Osteocyte (in vitro differentiated cells): ENCODE results near the gene SLC8A1. TPM values are rescaled to one million over a fixed set of nuclear protein-coding genes. Genes with fewer than 3 reads are reported as not detected.

ENCODE experiments used
- DNase-seq: peaks from one replicate; pipeline ENCODE4 v3.0.0; 2021; ENCODE audit warnings: mixed read lengths; ENCODE audit not compliant: unreplicated experiment; ENCODE audit errors: extremely low spot score
- H3K27ac Mint-ChIP-seq: one replicate; pipeline ENCODE4 v1.8.0; 2021; ENCODE audit warnings: mild to moderate bottlenecking, mixed read lengths; ENCODE audit not compliant: unreplicated experiment
- H3K27me3 Mint-ChIP-seq: one replicate; pipeline ENCODE4 v1.8.0; 2021; ENCODE audit warnings: mixed read lengths; ENCODE audit not compliant: unreplicated experiment
- H3K36me3 Mint-ChIP-seq: one replicate; pipeline ENCODE4 v1.8.0; 2021; ENCODE audit warnings: mixed read lengths; ENCODE audit not compliant: unreplicated experiment
- H3K4me1 Mint-ChIP-seq: one replicate; pipeline ENCODE4 v1.8.0; 2021; ENCODE audit warnings: mixed read lengths; ENCODE audit not compliant: unreplicated experiment
- H3K4me3 Mint-ChIP-seq: one replicate; pipeline ENCODE4 v1.8.0; 2021; ENCODE audit warnings: mild to moderate bottlenecking, moderate library complexity, mixed read lengths; ENCODE audit not compliant: unreplicated experiment
- H3K9me3 Mint-ChIP-seq: one replicate; pipeline ENCODE4 v1.8.0; 2021; ENCODE audit warnings: mixed read lengths; ENCODE audit not compliant: unreplicated experiment
- CTCF ChIP-seq: fragments of 200-600 bp; sonication (generic); IDR thresholded peaks from 2 replicates; pipeline ENCODE4 v1.5.0; 2021; ENCODE audit warnings: antibody characterized with exemption, mild to moderate bottlenecking, moderate library complexity
- total RNA-seq: library from RNA; stranded (reverse); gene quantifications from 2 replicates; pipeline ENCODE4 v1.2.1, GENCODE V29; 2021

The SLC8A1 gene
- total RNA-seq, 1 donor from 2014 or later = 17.3 TPM

- no peak for TF ChIP-seq CTCF
- Mint-ChIP-seq H3K27me3 (peaks cover 34% of the 10 kb centered on the region), H3K9me3 (no peaks in the 10 kb centered on the region), H3K36me3 (no peaks in the 10 kb centered on the region), H3K4me1 (no peaks in the 10 kb centered on the region), H3K4me3 (no peak overlapping the region), H3K27ac (no peak overlapping the region)
- no peak for DNase-seq
Measured at GRCh38 chr2:40480596-40480995, 28.7 kb upstream of the SLC8A1 start.

GRCh38 chr2:40480073-40480472, 28.2 kb upstream of the SLC8A1 start:
- no peaks in the 10 kb centered on the region for H3K4me1 Mint-ChIP-seq
- no peak overlapping the region for H3K4me3 Mint-ChIP-seq
- no peak for DNase-seq
- no peaks in the 10 kb centered on the region for H3K9me3 Mint-ChIP-seq
- no peak overlapping the region for H3K27ac Mint-ChIP-seq
- peaks cover 34% of the 10 kb centered on the region for H3K27me3 Mint-ChIP-seq
- H3K36me3 Mint-ChIP-seq = no peaks in the 10 kb centered on the region
- TF ChIP-seq CTCF = no peak

- Mint-ChIP-seq H3K4me1 (no peaks in the 10 kb centered on the region), H3K36me3 (no peaks in the 10 kb centered on the region), H3K9me3 (no peaks in the 10 kb centered on the region), H3K27ac (no peak overlapping the region), H3K27me3 (peaks cover 35% of the 10 kb centered on the region), H3K4me3 (no peak overlapping the region)
- no peak for DNase-seq
- no peak for TF ChIP-seq CTCF
Measured at GRCh38 chr2:40477361-40477760, 25.5 kb upstream of the SLC8A1 start.

GRCh38 chr2:40476436-40476835, 24.5 kb upstream of the SLC8A1 start:
- Mint-ChIP-seq H3K9me3 (no peaks in the 10 kb centered on the region), H3K36me3 (no peaks in the 10 kb centered on the region), H3K4me3 (no peak overlapping the region), H3K4me1 (no peaks in the 10 kb centered on the region), H3K27me3 (peaks cover 32% of the 10 kb centered on the region), H3K27ac (no peak overlapping the region)
- no peak for DNase-seq
- TF ChIP-seq CTCF = no peak

- Mint-ChIP-seq H3K4me3 (no peak overlapping the region), H3K27me3 (peaks cover 25% of the 10 kb centered on the region), H3K27ac (no peak overlapping the region), H3K4me1 (no peaks in the 10 kb centered on the region), H3K9me3 (no peaks in the 10 kb centered on the region), H3K36me3 (no peaks in the 10 kb centered on the region)
- no peak for DNase-seq
- TF ChIP-seq CTCF = no peak
Measured at GRCh38 chr2:40474306-40474705, 22.4 kb upstream of the SLC8A1 start.
